ENCODE results near the gene ZNF805.

DNA sequence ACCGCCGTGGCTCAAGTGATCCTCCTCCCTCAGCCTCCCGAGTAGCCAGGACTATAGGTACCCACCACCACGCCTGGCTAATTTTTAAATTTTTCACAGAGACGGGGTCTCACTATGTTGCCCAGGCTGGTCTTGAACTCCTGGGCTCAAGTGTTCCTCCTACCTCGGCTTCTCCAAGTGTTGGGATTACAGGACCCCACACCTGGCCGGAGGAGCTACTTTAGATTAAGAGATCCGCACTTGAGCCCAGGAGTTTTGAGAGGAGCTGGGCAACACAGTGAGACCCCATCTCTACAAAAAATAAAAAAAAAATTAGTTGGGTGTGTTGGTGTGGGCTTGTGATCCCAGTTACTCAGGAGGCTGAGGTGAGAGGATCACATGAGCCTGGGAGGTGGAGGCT, 30.8 kb downstream of the ZNF805 start:
- no peak for TF ChIP-seq YY1 (IDR thresholded peaks at IDR 0.05; ENCODE audit: extremely low read depth, insufficient replicate concordance, low read depth, low read length)
- TF ChIP-seq, protein P1, sequence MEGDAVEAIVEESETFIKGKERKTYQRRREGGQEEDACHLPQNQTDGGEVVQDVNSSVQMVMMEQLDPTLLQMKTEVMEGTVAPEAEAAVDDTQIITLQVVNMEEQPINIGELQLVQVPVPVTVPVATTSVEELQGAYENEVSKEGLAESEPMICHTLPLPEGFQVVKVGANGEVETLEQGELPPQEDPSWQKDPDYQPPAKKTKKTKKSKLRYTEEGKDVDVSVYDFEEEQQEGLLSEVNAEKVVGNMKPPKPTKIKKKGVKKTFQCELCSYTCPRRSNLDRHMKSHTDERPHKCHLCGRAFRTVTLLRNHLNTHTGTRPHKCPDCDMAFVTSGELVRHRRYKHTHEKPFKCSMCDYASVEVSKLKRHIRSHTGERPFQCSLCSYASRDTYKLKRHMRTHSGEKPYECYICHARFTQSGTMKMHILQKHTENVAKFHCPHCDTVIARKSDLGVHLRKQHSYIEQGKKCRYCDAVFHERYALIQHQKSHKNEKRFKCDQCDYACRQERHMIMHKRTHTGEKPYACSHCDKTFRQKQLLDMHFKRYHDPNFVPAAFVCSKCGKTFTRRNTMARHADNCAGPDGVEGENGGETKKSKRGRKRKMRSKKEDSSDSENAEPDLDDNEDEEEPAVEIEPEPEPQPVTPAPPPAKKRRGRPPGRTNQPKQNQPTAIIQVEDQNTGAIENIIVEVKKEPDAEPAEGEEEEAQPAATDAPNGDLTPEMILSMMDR (IDR thresholded peaks at IDR 0.05 in 2 of 3, conservative IDR thresholded peaks at IDR 0.05 in 1 of 3; ENCODE audit: borderline replicate concordance in 1 of 3, insufficient read depth in 1 of 3, low read depth in 2 of 3, low read length in 2 of 3), result no peak
- TF ChIP-seq EZH2phosphoT487 (IDR thresholded peaks at IDR 0.05; ENCODE audit: borderline replicate concordance), result no peak

All from HCT116 (cell line).